Transverse colon (tissue), 4 donors: Measurements from ENCODE around the gene PSPH. TPM values are rescaled to one million over a fixed set of nuclear protein-coding genes. Genes with fewer than 3 reads are reported as not detected.
"Not testable (repeated sequence)": the region's sequence is repeated elsewhere in the genome, so short reads cannot be mapped to it uniquely, and the experiment has no call there.

ENCODE experiments used
- DNase-seq: peaks from one replicate; pipeline ENCODE4 v3.0.0-alpha.2; 2019
- H3K27ac ChIP-seq, 4 donors: fragments of 200-600 bp; sonication (generic); 2 replicates each; pipeline ENCODE4 v1.5.1; 2016 to 2018; ENCODE audit warnings: inconsistent platforms in 4 of 4
- H3K27me3 ChIP-seq: fragments of 200-600 bp; sonication (generic); 2 replicates; pipeline ENCODE4 v1.5.1; 2017; ENCODE audit warnings: inconsistent platforms
- H3K36me3 ChIP-seq, 4 donors: fragments of 200-600 bp; sonication (generic); 2 replicates each; pipeline ENCODE4 v1.5.1; 2017 to 2019; ENCODE audit warnings: inconsistent platforms in 4 of 4
- H3K4me1 ChIP-seq, 4 donors: fragments of 200-600 bp; sonication (generic); 2 replicates each; pipeline ENCODE4 v1.5.1; 2017 to 2020; ENCODE audit warnings: inconsistent platforms in 4 of 4
- H3K4me3 ChIP-seq, 4 donors: fragments of 200-600 bp; sonication (generic); 1 replicate in 1 of 4; 2 replicates in 3 of 4; pipeline versions ENCODE4 v1.5.1 to v1.6.1; 2017 to 2019; ENCODE audit warnings: inconsistent platforms in 4 of 4
- H3K9me3 ChIP-seq, 2 donors: fragments of 200-600 bp; sonication (generic); 2 replicates each; pipeline ENCODE4 v1.5.1; 2017 to 2019; ENCODE audit warnings: inconsistent platforms in 2 of 2
- EP300 ChIP-seq: sonication (generic); formaldehyde crosslinking; IDR thresholded peaks from one replicate; pipeline ENCODE4 v1.6.1; 2017; ENCODE audit warnings: antibody characterized with exemption, low read depth
- POLR2A ChIP-seq: fragments of 450-650 bp; IDR thresholded peaks from one replicate; pipeline ENCODE4 v1.6.1; 2016; ENCODE audit warnings: antibody characterized with exemption, mild to moderate bottlenecking, moderate library complexity
- POLR2AphosphoS5 ChIP-seq, 3 donors: sonication (generic); formaldehyde crosslinking; IDR thresholded peaks; one replicate each; pipeline ENCODE4 v1.6.1; 2016; ENCODE audit warnings: antibody characterized with exemption in 3 of 3
- WGBS, 2 donors: methylation state at CpG; one replicate each; pipeline ENCODE4 v1.1.5; 2018; ENCODE audit warnings: low coverage in 1 of 2; 5-methylcytosine and 5-hydroxymethylcytosine counted together
- in situ Hi-C, 4 donors: fragments of 200-750 bp; cut with MboI; loops; one replicate each; pipeline versions ENCODE4 v1.15.0 to v1.15.1; 2017; ENCODE audit warnings: low sequenced_read_pairs in 3 of 4, low pct_ligation_motif_present in 1 of 4, low pct_unique_long_range_greater_than_20kb in 1 of 4
- intact Hi-C: fragments of 100-400 bp; cut with DNase I; formaldehyde crosslinking; loops from one replicate; pipeline ENCODE4 v1.15.1; 2023; ENCODE audit warnings: low total_unique reads
- total RNA-seq, 4 donors: library from RNA; depleted of rRNA; stranded (reverse); fragments of >200 nt; gene quantifications; one replicate each; pipeline ENCODE4 v1.1.0, GENCODE V29; 2016
- TF ChIP-seq, protein P1 (sequence below), 5 experiments: fragments of 200-600 bp in 3 of 5; fragments of 450-650 bp in 2 of 5; sonication (generic) in 3 of 5; IDR thresholded peaks; 1 replicate in 2 of 5; 2 replicates in 3 of 5; pipeline ENCODE4 v1.5.1; 2016 to 2017; ENCODE audit warnings: antibody characterized with exemption in 5 of 5, inconsistent platforms in 3 of 5, mild to moderate bottlenecking in 2 of 5, moderate library complexity in 1 of 5

The PSPH gene
- 10 to 100 TPM in 2 of 4 donors, 1 to 10 TPM in 2; 8.9 to 15.1 (median 10.0) TPM for total RNA-seq

DNA sequence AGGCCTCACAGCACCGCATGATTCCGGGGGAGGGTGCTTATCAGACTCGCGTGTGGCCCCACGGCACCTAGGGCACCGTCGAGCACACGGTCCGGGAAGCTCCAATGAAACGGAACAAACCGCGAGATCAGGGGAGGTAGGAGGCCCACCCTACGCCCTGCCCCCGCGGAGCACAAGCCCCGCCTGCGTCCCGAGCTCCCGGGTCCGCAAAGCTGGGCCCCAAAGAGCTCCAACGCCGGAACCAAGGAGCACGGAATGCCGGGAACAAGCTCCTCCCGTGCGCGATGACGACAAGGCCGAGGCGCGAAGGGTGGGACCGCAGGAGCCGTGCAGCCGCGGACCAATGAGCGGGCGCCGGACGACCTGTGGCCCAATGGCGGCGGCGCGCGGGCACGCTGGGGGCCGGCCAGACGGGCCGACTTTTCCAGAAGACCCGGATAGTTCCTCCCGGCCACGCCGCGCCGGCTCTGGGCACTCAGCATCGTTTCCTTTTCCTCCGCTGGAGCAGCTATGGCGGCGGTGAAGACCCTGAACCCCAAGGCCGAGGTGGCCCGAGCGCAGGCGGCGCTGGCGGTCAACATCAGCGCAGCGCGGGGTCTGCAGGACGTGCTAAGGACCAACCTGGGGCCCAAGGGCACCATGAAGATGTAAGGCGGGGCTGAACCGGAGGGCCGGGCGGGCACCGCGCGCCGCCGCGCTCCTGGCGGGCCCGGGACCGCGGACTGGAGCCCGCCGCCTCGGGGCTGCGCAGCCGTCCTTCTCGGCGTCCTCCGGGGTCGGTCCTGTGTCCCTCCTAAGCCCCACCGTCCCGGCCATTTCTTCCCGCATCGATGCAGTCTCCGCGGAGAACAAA lies at the start of gene PSPH, which contains the start of gene CCT6A:
TSS of gene PSPH (minus strand) at position 106 of the 853 bp plus-strand sequence. CDS start 30,232 bp downstream, outside the sequence.
TSS of gene CCT6A (plus strand) at position 427 of the 853 bp plus-strand sequence. CDS start at position 511, 84 bp downstream.
- peaks cover 0 to 24% (median 7%) of the 10 kb centered on the region in 4 donors for H3K36me3 ChIP-seq
- 0% methylated on average over 66 of the region's 97 CpGs; no CpG with 5 or more reads in 1 of the 2 donors for WGBS, 2 donors
- TF ChIP-seq POLR2A = peak; percentile 92
- TF ChIP-seq POLR2AphosphoS5 (IDR thresholded peaks at IDR 0.05) = peak; percentile 88 to 97 (median 95)
- no peak for TF ChIP-seq EP300
- in situ Hi-C loops = no loop called here
- peak; percentile 98 for DNase-seq
- H3K4me3 ChIP-seq = peak within 1 kb of the TSS; percentile 61 to 94 (median 74)
- peaks cover 11 to 58% (median 35%) of the 10 kb centered on the region in 4 donors for H3K4me1 ChIP-seq
- H3K27ac ChIP-seq = peak within 1 kb of the TSS; percentile 89 to 96 (median 94)
- intact Hi-C loops = no loop called here
- no peaks in the 10 kb centered on the region for H3K9me3 ChIP-seq
- no peaks in the 10 kb centered on the region for H3K27me3 ChIP-seq

DNA sequence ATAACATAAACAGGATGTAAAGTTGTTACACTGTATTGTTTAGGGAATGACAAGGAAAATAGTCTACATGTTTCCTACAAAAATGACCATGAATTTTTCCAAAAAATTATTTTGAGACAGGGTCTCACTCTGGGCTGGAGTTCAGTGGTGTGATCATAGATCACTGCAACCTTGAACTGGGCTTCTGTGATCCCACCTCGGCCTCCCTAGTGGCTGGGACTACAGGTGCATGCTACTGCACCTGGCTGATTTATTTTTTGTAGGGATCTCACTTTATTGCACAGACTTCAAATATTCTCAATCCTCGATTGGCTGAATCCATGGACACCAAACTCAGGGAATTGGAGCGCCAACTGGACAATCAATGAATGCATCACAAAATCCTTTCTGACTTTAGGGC lies 48.4 kb upstream of the PSPH start:
- 70 to 96% methylated on average over 2 to 3 of the region's 3 CpGs for WGBS, 2 donors
- Histone ChIP-seq H3K4me3 (no peak overlapping the region), H3K27ac (no peak overlapping the region), H3K36me3 (peaks cover 0 to 45% (median 23%) of the 10 kb centered on the region in 4 donors), H3K4me1 (peaks cover 0 to 3% (median 1%) of the 10 kb centered on the region in 4 donors), H3K27me3 (no peaks in the 10 kb centered on the region), H3K9me3 (no peaks in the 10 kb centered on the region)
- DNase-seq = no peak
- TF ChIP-seq EP300 (no peak), POLR2AphosphoS5 (IDR thresholded peaks at IDR 0.05) (no peak), POLR2A (no peak)
- TF ChIP-seq, protein P1, sequence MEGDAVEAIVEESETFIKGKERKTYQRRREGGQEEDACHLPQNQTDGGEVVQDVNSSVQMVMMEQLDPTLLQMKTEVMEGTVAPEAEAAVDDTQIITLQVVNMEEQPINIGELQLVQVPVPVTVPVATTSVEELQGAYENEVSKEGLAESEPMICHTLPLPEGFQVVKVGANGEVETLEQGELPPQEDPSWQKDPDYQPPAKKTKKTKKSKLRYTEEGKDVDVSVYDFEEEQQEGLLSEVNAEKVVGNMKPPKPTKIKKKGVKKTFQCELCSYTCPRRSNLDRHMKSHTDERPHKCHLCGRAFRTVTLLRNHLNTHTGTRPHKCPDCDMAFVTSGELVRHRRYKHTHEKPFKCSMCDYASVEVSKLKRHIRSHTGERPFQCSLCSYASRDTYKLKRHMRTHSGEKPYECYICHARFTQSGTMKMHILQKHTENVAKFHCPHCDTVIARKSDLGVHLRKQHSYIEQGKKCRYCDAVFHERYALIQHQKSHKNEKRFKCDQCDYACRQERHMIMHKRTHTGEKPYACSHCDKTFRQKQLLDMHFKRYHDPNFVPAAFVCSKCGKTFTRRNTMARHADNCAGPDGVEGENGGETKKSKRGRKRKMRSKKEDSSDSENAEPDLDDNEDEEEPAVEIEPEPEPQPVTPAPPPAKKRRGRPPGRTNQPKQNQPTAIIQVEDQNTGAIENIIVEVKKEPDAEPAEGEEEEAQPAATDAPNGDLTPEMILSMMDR (IDR thresholded peaks at IDR 0.05) = no peak
- in situ Hi-C loops = no loop called here
- intact Hi-C loops = no loop called here

DNA sequence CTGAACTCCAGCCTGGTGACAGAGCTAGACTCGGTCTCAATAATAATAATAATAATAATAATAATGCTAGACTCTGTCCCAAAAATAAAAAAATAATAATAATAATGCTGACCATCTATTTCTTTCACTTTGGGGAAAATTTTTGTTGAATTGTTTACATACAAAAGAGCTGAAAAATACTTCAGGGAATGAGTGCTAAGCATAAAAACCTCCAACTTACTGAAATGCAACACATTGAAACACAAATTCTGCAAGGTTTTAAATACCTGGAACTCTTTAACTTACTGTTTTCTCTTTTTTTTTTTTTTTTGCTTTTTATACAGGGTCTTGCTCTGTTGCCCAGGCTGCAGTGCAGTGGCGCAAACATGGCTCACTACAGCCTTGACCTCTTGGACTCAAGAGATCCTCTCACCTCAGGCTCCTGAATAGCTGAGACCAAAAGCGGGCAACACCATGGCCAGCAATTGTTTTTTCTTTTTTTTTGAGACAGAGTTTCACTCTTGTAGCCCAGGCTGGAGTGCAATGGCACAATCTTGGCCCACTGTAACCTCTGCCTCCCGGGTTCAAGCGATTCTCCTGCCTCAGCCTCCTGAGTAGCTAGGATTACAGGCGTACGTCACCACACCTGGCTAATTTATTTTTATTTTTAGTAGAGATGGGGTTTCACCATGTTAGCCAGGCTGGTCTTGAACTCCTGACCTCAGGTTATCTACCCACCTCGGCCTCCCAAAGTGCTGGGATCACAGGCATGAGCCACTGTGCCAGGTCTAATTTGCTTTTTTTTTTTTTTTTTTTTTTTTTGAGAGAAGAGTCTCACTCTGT lies 47.2 kb upstream of the PSPH start:
- H3K27me3 ChIP-seq, H3K27ac ChIP-seq, H3K4me1 ChIP-seq, in situ Hi-C loops, DNase-seq, H3K4me3 ChIP-seq, H3K9me3 ChIP-seq, intact Hi-C loops: not testable (repeated sequence)
- peaks cover 0 to 36% (median 17%) of the 10 kb centered on the region in 4 donors for H3K36me3 ChIP-seq
- 92 to 95% methylated on average over 7 to 8 of the region's 8 CpGs for WGBS, 2 donors

DNA sequence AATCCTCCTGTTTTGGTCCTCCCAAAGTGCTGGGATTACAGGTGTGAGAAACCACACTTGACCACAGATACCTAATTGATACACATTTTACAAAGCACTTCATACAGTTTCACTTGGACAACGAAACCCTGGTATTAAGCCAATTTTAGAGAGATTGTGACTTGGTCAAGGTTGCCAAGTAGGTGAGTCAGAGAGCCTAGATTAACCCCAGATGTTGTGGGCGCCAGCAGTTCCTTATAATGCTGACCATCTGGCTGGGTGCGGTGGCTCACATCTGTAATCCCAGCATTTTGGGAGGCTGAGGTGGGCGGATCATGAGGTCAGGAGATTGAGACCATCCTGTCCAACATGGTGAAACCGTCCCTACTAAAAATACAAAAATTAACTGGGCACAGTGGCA lies 46.5 kb upstream of the PSPH start:
- in situ Hi-C loops = no loop called here
- H3K9me3 ChIP-seq = no peaks in the 10 kb centered on the region
- peaks cover 0 to 29% (median 14%) of the 10 kb centered on the region in 4 donors for H3K36me3 ChIP-seq
- WGBS, 2 donors = 67 to 69% methylated on average over 5 of the region's 5 CpGs
- intact Hi-C loops = no loop called here
- no peaks in the 10 kb centered on the region for H3K27me3 ChIP-seq
- DNase-seq = no peak
- TF ChIP-seq EP300 (no peak), POLR2AphosphoS5 (IDR thresholded peaks at IDR 0.05) (peak in 2 of 3 donors; percentile 7 to 30)
- H3K4me1 ChIP-seq = peaks cover 0 to 8% (median 4%) of the 10 kb centered on the region in 4 donors
- H3K27ac ChIP-seq = no peak overlapping the region
- no peak overlapping the region for H3K4me3 ChIP-seq

DNA sequence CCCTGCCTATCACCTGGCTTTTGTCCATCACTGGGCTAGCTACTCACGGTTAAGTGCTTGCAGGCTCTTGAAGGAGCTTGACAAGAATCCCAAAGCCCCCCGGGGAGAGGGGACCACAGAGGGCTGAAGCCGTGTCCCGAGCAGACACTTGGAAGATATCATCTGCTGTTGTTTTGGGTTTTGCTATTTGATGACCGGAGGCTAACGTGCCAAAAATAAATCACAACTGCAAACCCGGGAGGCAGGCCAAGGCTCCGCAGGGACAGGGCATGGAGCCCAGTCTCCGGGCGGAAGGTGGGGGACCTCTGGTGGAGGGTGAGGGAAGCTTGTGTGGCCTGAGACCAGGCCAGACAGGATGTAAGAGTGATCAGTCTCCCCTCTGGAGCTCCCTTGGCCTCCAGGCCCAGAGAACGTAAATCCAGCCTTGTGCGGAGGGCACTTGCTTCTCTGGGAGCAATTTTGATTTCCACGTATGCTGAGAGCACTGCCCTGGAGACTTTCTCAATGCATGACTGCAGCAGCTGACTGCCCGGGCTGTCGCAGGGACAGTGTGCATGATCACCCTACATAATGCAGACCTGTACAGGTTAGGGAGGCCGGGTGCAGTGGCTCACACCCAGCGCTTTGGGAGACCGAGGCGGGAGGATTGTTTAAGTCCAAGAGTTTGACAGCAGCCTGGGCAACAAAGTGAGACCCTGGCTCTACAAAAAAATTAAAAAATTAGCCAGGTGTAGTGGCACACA lies 41.7 kb upstream of the PSPH start, which contains the start of gene PHKG1:
TSS of gene PHKG1 (minus strand) at position 164 of the 743 bp plus-strand sequence. CDS start 4,011 bp downstream, outside the sequence.
- intact Hi-C loops = no loop called here
- peak; percentile 67 for DNase-seq
- Histone ChIP-seq H3K4me1 (peaks cover 0 to 21% (median 10%) of the 10 kb centered on the region in 4 donors), H3K9me3 (no peaks in the 10 kb centered on the region), H3K4me3 (no peak within 1 kb of the TSS), H3K36me3 (no peaks in the 10 kb centered on the region), H3K27me3 (no peaks in the 10 kb centered on the region), H3K27ac (peak within 1 kb of the TSS; percentile 66 to 84 (median 72))
- WGBS, 2 donors = 45% methylated on average over 19 of the region's 19 CpGs; no CpG with 5 or more reads in 1 of the 2 donors
- in situ Hi-C loops = no loop called here
- TF ChIP-seq POLR2A (no peak), POLR2AphosphoS5 (IDR thresholded peaks at IDR 0.05) (peak in 1 of 3 donors; percentile 42), EP300 (no peak)
- TF ChIP-seq, protein P1 (IDR thresholded peaks at IDR 0.05) = peak in 3 of 5 experiments; percentile 43 to 51 (median 44)

DNA sequence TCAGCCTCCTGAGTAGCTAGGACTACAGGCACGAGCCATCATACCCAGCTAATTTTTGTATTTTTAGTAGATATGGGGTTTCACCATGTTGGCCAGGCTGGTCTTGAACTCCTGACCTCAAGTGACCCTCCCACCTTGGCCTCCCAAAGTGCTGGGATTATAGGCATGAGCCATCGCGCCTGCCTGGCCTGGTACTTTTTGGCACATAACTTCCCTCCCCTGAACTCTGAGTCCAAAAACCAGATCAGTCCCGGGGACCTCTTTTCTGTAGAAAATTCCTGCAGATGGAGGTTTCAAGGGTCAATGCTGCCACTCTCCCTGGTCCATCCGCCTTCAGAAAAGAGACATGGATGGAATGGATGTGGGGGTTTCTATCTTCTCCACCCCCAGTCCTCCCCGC lies 41.1 kb upstream of the PSPH start:
- H3K9me3 ChIP-seq, intact Hi-C loops, DNase-seq, in situ Hi-C loops, H3K4me3 ChIP-seq, H3K27me3 ChIP-seq, H3K36me3 ChIP-seq: not testable (repeated sequence)
- Histone ChIP-seq H3K27ac (peak overlapping the region; percentile 66 to 84 (median 72)), H3K4me1 (peaks cover 0 to 21% (median 10%) of the 10 kb centered on the region in 4 donors)
- WGBS, 2 donors = 73% methylated on average over 6 of the region's 6 CpGs; no CpG with 5 or more reads in 1 of the 2 donors
